ENCODE measurements around the gene MRI1.

DNA sequence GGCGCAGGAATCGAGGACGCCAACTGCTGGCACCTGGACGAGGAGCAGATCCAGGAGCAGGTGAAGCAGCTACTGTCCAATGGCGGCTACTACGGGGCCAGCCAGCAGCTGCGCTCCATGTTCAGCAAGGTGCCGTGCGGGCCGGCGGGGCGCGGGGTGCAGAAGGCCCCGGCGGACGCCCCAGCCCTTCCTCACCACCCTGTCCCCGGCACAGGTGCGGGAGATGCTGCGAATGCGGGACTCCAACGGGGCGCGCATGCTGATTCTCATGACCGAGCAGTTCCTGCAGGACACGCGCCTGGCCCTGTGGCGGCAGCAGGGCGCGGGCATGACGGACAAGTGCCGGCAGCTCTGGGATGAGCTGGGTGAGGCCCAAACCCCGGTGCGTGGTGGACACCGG lies 44.5 kb downstream of the MRI1 start:
- TF ChIP-seq POLR2A (IDR thresholded peaks at IDR 0.05; ENCODE audit: low read length) (no peak), GATA1 (IDR thresholded peaks at IDR 0.05; ENCODE audit: low read depth, low read length) (no peak)
